Endothelial cell of umbilical vein (primary cell): Measurements from ENCODE around the gene DCK.
"Not testable (repeated sequence)": the region's sequence is repeated elsewhere in the genome, so short reads cannot be mapped to it uniquely, and the experiment has no call there.

Experiments used
- POLR2A ChIP-seq: IDR thresholded peaks from 2 replicates; pipeline ENCODE4 v1.6.1; 2012; ENCODE audit warnings: low read depth, mild to moderate bottlenecking, control low read depth, low read length
- TF ChIP-seq, protein P1 (sequence below), 2 donors: IDR thresholded peaks; 1 replicate in 1 of 2; 2 replicates in 1 of 2; pipeline ENCODE4 v1.5.1; 2011; ENCODE audit warnings: low read length in 2 of 2, mild to moderate bottlenecking in 2 of 2, moderate library complexity in 2 of 2, control low read depth in 1 of 2, inconsistent platforms in 1 of 2, low read depth in 1 of 2; ENCODE audit not compliant: insufficient read depth in 1 of 2; ENCODE audit errors: extremely low read depth in 1 of 2

- TF ChIP-seq, protein P1, sequence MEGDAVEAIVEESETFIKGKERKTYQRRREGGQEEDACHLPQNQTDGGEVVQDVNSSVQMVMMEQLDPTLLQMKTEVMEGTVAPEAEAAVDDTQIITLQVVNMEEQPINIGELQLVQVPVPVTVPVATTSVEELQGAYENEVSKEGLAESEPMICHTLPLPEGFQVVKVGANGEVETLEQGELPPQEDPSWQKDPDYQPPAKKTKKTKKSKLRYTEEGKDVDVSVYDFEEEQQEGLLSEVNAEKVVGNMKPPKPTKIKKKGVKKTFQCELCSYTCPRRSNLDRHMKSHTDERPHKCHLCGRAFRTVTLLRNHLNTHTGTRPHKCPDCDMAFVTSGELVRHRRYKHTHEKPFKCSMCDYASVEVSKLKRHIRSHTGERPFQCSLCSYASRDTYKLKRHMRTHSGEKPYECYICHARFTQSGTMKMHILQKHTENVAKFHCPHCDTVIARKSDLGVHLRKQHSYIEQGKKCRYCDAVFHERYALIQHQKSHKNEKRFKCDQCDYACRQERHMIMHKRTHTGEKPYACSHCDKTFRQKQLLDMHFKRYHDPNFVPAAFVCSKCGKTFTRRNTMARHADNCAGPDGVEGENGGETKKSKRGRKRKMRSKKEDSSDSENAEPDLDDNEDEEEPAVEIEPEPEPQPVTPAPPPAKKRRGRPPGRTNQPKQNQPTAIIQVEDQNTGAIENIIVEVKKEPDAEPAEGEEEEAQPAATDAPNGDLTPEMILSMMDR (IDR thresholded peaks at IDR 0.05; ENCODE audit: extremely low read depth in 1 of 2, insufficient read depth in 1 of 2, low read depth in 1 of 2, low read length in 2 of 2), result not testable (repeated sequence)
- not testable (repeated sequence) for TF ChIP-seq POLR2A
Measured at GRCh38 chr4:70999639-71000038, 6.2 kb downstream of the DCK start.
